Transverse colon (tissue), 4 donors: Measurements from ENCODE around the gene IFI44. TPM values are rescaled to one million over a fixed set of nuclear protein-coding genes. Genes with fewer than 3 reads are reported as not detected.
A peak's percentile ranks its signal among the peaks of the same experiment; 100 is the strongest.

ENCODE experiments used
- DNase-seq: peaks from one replicate; pipeline ENCODE4 v3.0.0-alpha.2; 2019
- H3K27ac ChIP-seq, 4 donors: fragments of 200-600 bp; sonication (generic); 2 replicates each; pipeline ENCODE4 v1.5.1; 2016 to 2018; ENCODE audit warnings: inconsistent platforms in 4 of 4
- H3K27me3 ChIP-seq: fragments of 200-600 bp; sonication (generic); 2 replicates; pipeline ENCODE4 v1.5.1; 2017; ENCODE audit warnings: inconsistent platforms
- H3K36me3 ChIP-seq, 4 donors: fragments of 200-600 bp; sonication (generic); 2 replicates each; pipeline ENCODE4 v1.5.1; 2017 to 2019; ENCODE audit warnings: inconsistent platforms in 4 of 4
- H3K4me1 ChIP-seq, 4 donors: fragments of 200-600 bp; sonication (generic); 2 replicates each; pipeline ENCODE4 v1.5.1; 2017 to 2020; ENCODE audit warnings: inconsistent platforms in 4 of 4
- H3K4me3 ChIP-seq, 4 donors: fragments of 200-600 bp; sonication (generic); 1 replicate in 1 of 4; 2 replicates in 3 of 4; pipeline versions ENCODE4 v1.5.1 to v1.6.1; 2017 to 2019; ENCODE audit warnings: inconsistent platforms in 4 of 4
- H3K9me3 ChIP-seq, 2 donors: fragments of 200-600 bp; sonication (generic); 2 replicates each; pipeline ENCODE4 v1.5.1; 2017 to 2019; ENCODE audit warnings: inconsistent platforms in 2 of 2
- CTCF ChIP-seq, 5 experiments: fragments of 200-600 bp in 3 of 5; fragments of 450-650 bp in 2 of 5; sonication (generic) in 3 of 5; IDR thresholded peaks; 1 replicate in 2 of 5; 2 replicates in 3 of 5; pipeline ENCODE4 v1.5.1; 2016 to 2017; ENCODE audit warnings: antibody characterized with exemption in 5 of 5, inconsistent platforms in 3 of 5, mild to moderate bottlenecking in 2 of 5, moderate library complexity in 1 of 5
- EP300 ChIP-seq: sonication (generic); formaldehyde crosslinking; IDR thresholded peaks from one replicate; pipeline ENCODE4 v1.6.1; 2017; ENCODE audit warnings: antibody characterized with exemption, low read depth
- POLR2A ChIP-seq: fragments of 450-650 bp; IDR thresholded peaks from one replicate; pipeline ENCODE4 v1.6.1; 2016; ENCODE audit warnings: antibody characterized with exemption, mild to moderate bottlenecking, moderate library complexity
- POLR2AphosphoS5 ChIP-seq, 3 donors: sonication (generic); formaldehyde crosslinking; IDR thresholded peaks; one replicate each; pipeline ENCODE4 v1.6.1; 2016; ENCODE audit warnings: antibody characterized with exemption in 3 of 3
- WGBS, 2 donors: methylation state at CpG; one replicate each; pipeline ENCODE4 v1.1.5; 2018; ENCODE audit warnings: low coverage in 1 of 2; 5-methylcytosine and 5-hydroxymethylcytosine counted together
- in situ Hi-C, 4 donors: fragments of 200-750 bp; cut with MboI; loops; one replicate each; pipeline versions ENCODE4 v1.15.0 to v1.15.1; 2017; ENCODE audit warnings: low sequenced_read_pairs in 3 of 4, low pct_ligation_motif_present in 1 of 4, low pct_unique_long_range_greater_than_20kb in 1 of 4
- intact Hi-C: fragments of 100-400 bp; cut with DNase I; formaldehyde crosslinking; loops from one replicate; pipeline ENCODE4 v1.15.1; 2023; ENCODE audit warnings: low total_unique reads
- total RNA-seq, 4 donors: library from RNA; depleted of rRNA; stranded (reverse); fragments of >200 nt; gene quantifications; one replicate each; pipeline ENCODE4 v1.1.0, GENCODE V29; 2016

The IFI44 gene
- total RNA-seq, 4 donors from 2014 or later: 5.9 to 9.7 TPM; not detected in 2

GRCh38 chr1:78667939-78668338 is 18.3 kb downstream of the IFI44 start:
- intact Hi-C loops: no loop called here
- H3K27ac ChIP-seq: no peak overlapping the region
- H3K36me3 ChIP-seq: no peaks in the 10 kb centered on the region
- no peak for DNase-seq
- WGBS, 2 donors: 82 to 91% methylated on average over 1 of the region's 1 CpG
- H3K4me3 ChIP-seq: no peak overlapping the region
- no peaks in the 10 kb centered on the region for H3K9me3 ChIP-seq
- in situ Hi-C loops: no loop called here
- TF ChIP-seq EP300: no peak
- no peak for TF ChIP-seq POLR2AphosphoS5 (IDR thresholded peaks at IDR 0.05)
- no peak for TF ChIP-seq CTCF (IDR thresholded peaks at IDR 0.05)
- TF ChIP-seq POLR2A: no peak
- no peaks in the 10 kb centered on the region for H3K27me3 ChIP-seq
- no peaks in the 10 kb centered on the region for H3K4me1 ChIP-seq

DNA sequence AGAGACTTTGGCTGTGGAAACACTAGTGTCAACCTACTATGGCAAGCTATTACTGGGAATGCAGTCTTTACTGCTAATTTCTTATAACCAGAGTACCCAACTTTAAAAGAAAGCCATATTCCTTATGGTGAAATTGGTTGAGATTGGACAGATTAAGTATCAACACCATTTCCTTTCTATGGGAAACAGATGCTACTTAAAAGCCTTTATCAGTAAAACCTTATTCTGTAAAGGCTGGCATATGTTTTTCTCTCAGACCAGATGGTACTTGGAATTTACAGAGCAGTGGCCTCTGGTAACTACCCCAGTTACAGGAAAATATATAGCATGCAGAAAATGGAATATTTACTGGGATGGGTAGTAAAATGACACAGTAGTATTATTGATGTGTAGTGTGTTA is 18.8 kb downstream of the IFI44 start:
- intact Hi-C loops (no loop called here), in situ Hi-C loops (no loop called here)
- no peak overlapping the region for H3K27ac ChIP-seq
- TF ChIP-seq CTCF (IDR thresholded peaks at IDR 0.05) (no peak), POLR2A (no peak)
- no peaks in the 10 kb centered on the region for H3K4me1 ChIP-seq
- H3K27me3 ChIP-seq: no peaks in the 10 kb centered on the region
- H3K36me3 ChIP-seq: no peaks in the 10 kb centered on the region
- no peak for DNase-seq
- no peak overlapping the region for H3K4me3 ChIP-seq
- H3K9me3 ChIP-seq: no peaks in the 10 kb centered on the region

GRCh38 chr1:78672428-78672827 is 22.8 kb downstream of the IFI44 start:
- intact Hi-C loops (loop anchor here (5.0 kb wide), 1 partner anchor 55 kb away; no protein-coding TSS in a partner anchor), in situ Hi-C loops (loop anchor here in 2 of 4 donors (10.0 kb wide), 3 partner anchors 48 to 538 kb away; partner anchors contain the start of gene IFI44L (in 1 of the 2))
- Histone ChIP-seq H3K9me3 (no peaks in the 10 kb centered on the region), H3K27me3 (no peaks in the 10 kb centered on the region), H3K4me1 (no peaks in the 10 kb centered on the region), H3K36me3 (no peaks in the 10 kb centered on the region), H3K4me3 (no peak overlapping the region), H3K27ac (no peak overlapping the region)
- WGBS, 2 donors: 93% methylated on average over 1 of the region's 1 CpG; no CpG with 5 or more reads in 1 of the 2 donors
- no peak for DNase-seq
- no peak for TF ChIP-seq EP300

- in situ Hi-C loops: loop anchor here in 2 of 4 donors (10.0 kb wide), 3 partner anchors 48 to 538 kb away; partner anchors contain the start of gene IFI44L (in 1 of the 2)
- Histone ChIP-seq H3K9me3 (no peaks in the 10 kb centered on the region), H3K4me1 (no peaks in the 10 kb centered on the region), H3K27ac (no peak overlapping the region), H3K27me3 (no peaks in the 10 kb centered on the region), H3K4me3 (no peak overlapping the region), H3K36me3 (no peaks in the 10 kb centered on the region)
- TF ChIP-seq EP300 (no peak), POLR2A (no peak), POLR2AphosphoS5 (IDR thresholded peaks at IDR 0.05) (no peak), CTCF (IDR thresholded peaks at IDR 0.05) (no peak)
- intact Hi-C loops: loop anchor here (5.0 kb wide), 1 partner anchor 56 kb away; no protein-coding TSS in a partner anchor
- DNase-seq: no peak
- 90% methylated on average over 5 of the region's 5 CpGs; no CpG with 5 or more reads in 1 of the 2 donors for WGBS, 2 donors
Measured at GRCh38 chr1:78673120-78673519, 23.5 kb downstream of the IFI44 start.

GRCh38 chr1:78676347-78676982 is 26.8 kb downstream of the IFI44 start:
- in situ Hi-C loops: loop anchor here in 2 of 4 donors (10.0 kb wide), 3 partner anchors 52 to 542 kb away; partner anchors contain the start of gene IFI44L (in 1 of the 2)
- Histone ChIP-seq H3K4me1 (no peaks in the 10 kb centered on the region), H3K36me3 (no peaks in the 10 kb centered on the region), H3K9me3 (no peaks in the 10 kb centered on the region), H3K27me3 (no peaks in the 10 kb centered on the region), H3K27ac (no peak overlapping the region), H3K4me3 (no peak overlapping the region)
- intact Hi-C loops: no loop called here
- no peak for TF ChIP-seq POLR2A
- peak; percentile 75 to 92 (median 83) for TF ChIP-seq CTCF (IDR thresholded peaks at IDR 0.05)
- 40 to 43% methylated on average over 9 of the region's 9 CpGs for WGBS, 2 donors
- DNase-seq: peak; percentile 38
